ENCODE results near the gene ST6GAL1. TPM values are rescaled to one million over a fixed set of nuclear protein-coding genes. Genes with fewer than 3 reads are reported as not detected.
A peak's percentile ranks its signal among the peaks of the same experiment; 100 is the strongest.

The ST6GAL1 gene
- total and polyA plus RNA-seq, 2 experiments from 2014 or later: 17.6 to 65.1 TPM

GRCh38 chr3:186996356-186996755 lies 66.0 kb downstream of the ST6GAL1 start (continued):
- TF ChIP-seq REST (IDR thresholded peaks at IDR 0.05; ENCODE audit: unreplicated experiment): no peak
- no peak for TF ChIP-seq JUNB (IDR thresholded peaks at IDR 0.05; ENCODE audit: unreplicated experiment)
- no peak for TF ChIP-seq ZNF331 (CRISPR knock-in tag; IDR thresholded peaks at IDR 0.05; ENCODE audit: low read depth)
- no peak for TF ChIP-seq CREB1 (CRISPR knock-in tag; IDR thresholded peaks at IDR 0.05; ENCODE audit: low read depth)
- TF ChIP-seq STAT1 (IDR thresholded peaks at IDR 0.05; ENCODE audit: unreplicated experiment): no peak
- TF ChIP-seq EZH2phosphoT487 (IDR thresholded peaks at IDR 0.05; ENCODE audit: unreplicated experiment): no peak
- no peak for TF ChIP-seq ZNF114 (CRISPR knock-in tag; IDR thresholded peaks at IDR 0.05)
- TF ChIP-seq POLR2AphosphoS5 (IDR thresholded peaks at IDR 0.05; ENCODE audit: low read depth): no peak

GRCh38 chr3:186997061-186997460 lies 66.7 kb downstream of the ST6GAL1 start:
- no peaks in the 10 kb centered on the region for H3K36me3 ChIP-seq (ENCODE audit: insufficient read depth)
- no peak overlapping the region for H2AFZ ChIP-seq
- DNase-seq (ENCODE audit: low spot score) (no peak), ATAC-seq (no peak)
- Mint-ChIP-seq H3K27ac (peak overlapping the region; percentile 2), H3K27me3 (ENCODE audit: insufficient read depth, low read depth, poor library complexity) (peaks cover 4% of the 10 kb centered on the region), H3K4me1 (peaks cover 67% of the 10 kb centered on the region), H3K36me3 (ENCODE audit: low read depth) (peaks cover 18% of the 10 kb centered on the region), H3K9me3 (no peaks in the 10 kb centered on the region), H3K4me3 (no peak overlapping the region)
- peaks cover 38% of the 10 kb centered on the region for H3K79me2 ChIP-seq (replicated peaks; ENCODE audit: insufficient read depth)
- H4K20me1 ChIP-seq (replicated peaks; ENCODE audit: insufficient read depth): no peaks in the 10 kb centered on the region; the same call in 1 of the 2 replicates
- H3K9me2 ChIP-seq (ENCODE audit: insufficient read depth): no peaks in the 10 kb centered on the region
- H3F3A ChIP-seq (replicated peaks; ENCODE audit: low read depth): peaks cover 8% of the 10 kb centered on the region; the same call in 1 of the 2 replicates
- peaks cover 37% of the 10 kb centered on the region for H3K4me1 ChIP-seq (ENCODE audit: insufficient read depth)
- H3K4me2 ChIP-seq: no peak overlapping the region
- no peak overlapping the region for H3K27ac ChIP-seq (ENCODE audit: low read depth)
- H3K4me3 ChIP-seq: no peak overlapping the region
- H3K27me3 ChIP-seq (ENCODE audit: insufficient read depth): no peaks in the 10 kb centered on the region
- TF ChIP-seq CREB1 (CRISPR knock-in tag; IDR thresholded peaks at IDR 0.05; ENCODE audit: low read depth) (no peak), STAT1 (IDR thresholded peaks at IDR 0.05; ENCODE audit: unreplicated experiment) (no peak), REST (IDR thresholded peaks at IDR 0.05; ENCODE audit: unreplicated experiment) (no peak), POLR2AphosphoS5 (IDR thresholded peaks at IDR 0.05; ENCODE audit: low read depth) (no peak), EZH2phosphoT487 (IDR thresholded peaks at IDR 0.05; ENCODE audit: unreplicated experiment) (no peak), ZNF331 (CRISPR knock-in tag; IDR thresholded peaks at IDR 0.05; ENCODE audit: low read depth) (no peak), JUNB (IDR thresholded peaks at IDR 0.05; ENCODE audit: unreplicated experiment) (no peak), NANOG (IDR thresholded peaks at IDR 0.05; ENCODE audit: borderline replicate concordance) (no peak)
- TF ChIP-seq, protein P1, sequence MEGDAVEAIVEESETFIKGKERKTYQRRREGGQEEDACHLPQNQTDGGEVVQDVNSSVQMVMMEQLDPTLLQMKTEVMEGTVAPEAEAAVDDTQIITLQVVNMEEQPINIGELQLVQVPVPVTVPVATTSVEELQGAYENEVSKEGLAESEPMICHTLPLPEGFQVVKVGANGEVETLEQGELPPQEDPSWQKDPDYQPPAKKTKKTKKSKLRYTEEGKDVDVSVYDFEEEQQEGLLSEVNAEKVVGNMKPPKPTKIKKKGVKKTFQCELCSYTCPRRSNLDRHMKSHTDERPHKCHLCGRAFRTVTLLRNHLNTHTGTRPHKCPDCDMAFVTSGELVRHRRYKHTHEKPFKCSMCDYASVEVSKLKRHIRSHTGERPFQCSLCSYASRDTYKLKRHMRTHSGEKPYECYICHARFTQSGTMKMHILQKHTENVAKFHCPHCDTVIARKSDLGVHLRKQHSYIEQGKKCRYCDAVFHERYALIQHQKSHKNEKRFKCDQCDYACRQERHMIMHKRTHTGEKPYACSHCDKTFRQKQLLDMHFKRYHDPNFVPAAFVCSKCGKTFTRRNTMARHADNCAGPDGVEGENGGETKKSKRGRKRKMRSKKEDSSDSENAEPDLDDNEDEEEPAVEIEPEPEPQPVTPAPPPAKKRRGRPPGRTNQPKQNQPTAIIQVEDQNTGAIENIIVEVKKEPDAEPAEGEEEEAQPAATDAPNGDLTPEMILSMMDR (conservative IDR thresholded peaks at IDR 0.05; ENCODE audit: low read depth in 2 of 2): no peak
- TF ChIP-seq, protein P2, sequence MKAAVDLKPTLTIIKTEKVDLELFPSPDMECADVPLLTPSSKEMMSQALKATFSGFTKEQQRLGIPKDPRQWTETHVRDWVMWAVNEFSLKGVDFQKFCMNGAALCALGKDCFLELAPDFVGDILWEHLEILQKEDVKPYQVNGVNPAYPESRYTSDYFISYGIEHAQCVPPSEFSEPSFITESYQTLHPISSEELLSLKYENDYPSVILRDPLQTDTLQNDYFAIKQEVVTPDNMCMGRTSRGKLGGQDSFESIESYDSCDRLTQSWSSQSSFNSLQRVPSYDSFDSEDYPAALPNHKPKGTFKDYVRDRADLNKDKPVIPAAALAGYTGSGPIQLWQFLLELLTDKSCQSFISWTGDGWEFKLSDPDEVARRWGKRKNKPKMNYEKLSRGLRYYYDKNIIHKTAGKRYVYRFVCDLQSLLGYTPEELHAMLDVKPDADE (IDR thresholded peaks at IDR 0.05): no peak
